Hypothalamus (tissue), 51 donors: ENCODE measurements around the gene ATP6V1G2.

Source experiments
- DNase-seq, 51 donors: peaks; one replicate each; lab custom pipeline; 2025; lab: John Stamatoyannopoulos, UW

The ATP6V1G2 gene

GRCh38 chr6:31576897-31577578 is 30.6 kb upstream of the ATP6V1G2 start:
- peak in 2 of 51 donors; percentile 91 to 100 for DNase-seq

GRCh38 chr6:31575952-31576685 is 29.7 kb upstream of the ATP6V1G2 start:
- DNase-seq = no peak

- DNase-seq = peak in 12 of 51 donors; percentile 4 to 100 (median 18)
Observed at GRCh38 chr6:31575335-31575901, 29.0 kb upstream of the ATP6V1G2 start, which contains the start of gene TNF. TSS of gene TNF (plus strand) at chr6:31575565. CDS start at chr6:31575742, 177 bp downstream.

GRCh38 chr6:31574106-31575061 is 28.0 kb upstream of the ATP6V1G2 start:
- DNase-seq = no peak

GRCh38 chr6:31573239-31574105 is 27.1 kb upstream of the ATP6V1G2 start:
- DNase-seq = no peak

GRCh38 chr6:31572041-31572911 is 25.9 kb upstream of the ATP6V1G2 start, which contains the start of gene LTA:
TSS of gene LTA (plus strand) at chr6:31572289. CDS start at chr6:31572743, 454 bp downstream.
- DNase-seq = no peak

GRCh38 chr6:31569861-31570536 is 23.6 kb upstream of the ATP6V1G2 start:
- DNase-seq = no peak

- DNase-seq = no peak
Observed at GRCh38 chr6:31568537-31568961, 22.1 kb upstream of the ATP6V1G2 start.

GRCh38 chr6:31567531-31568370 is 21.3 kb upstream of the ATP6V1G2 start:
- DNase-seq = no peak

GRCh38 chr6:31560697-31561058 is 14.3 kb upstream of the ATP6V1G2 start:
- DNase-seq = no peak

GRCh38 chr6:31559958-31560696 is 13.7 kb upstream of the ATP6V1G2 start:
- DNase-seq = peak in 14 of 51 donors; percentile 6 to 31 (median 18)

GRCh38 chr6:31559606-31559957 is 13.2 kb upstream of the ATP6V1G2 start:
- no peak for DNase-seq

GRCh38 chr6:31558631-31559500 is 12.5 kb upstream of the ATP6V1G2 start:
- DNase-seq = peak in 14 of 51 donors; percentile 5 to 49 (median 20)

- no peak for DNase-seq
Observed at GRCh38 chr6:31558318-31558625, 11.9 kb upstream of the ATP6V1G2 start.
